ENCODE measurements around the gene PCSK1N. TPM values are rescaled to one million over a fixed set of nuclear protein-coding genes. Genes with fewer than 3 reads are reported as not detected.
"Not testable (repeated sequence)": the region's sequence is repeated elsewhere in the genome, so short reads cannot be mapped to it uniquely, and the experiment has no call there.

PCSK1N gene
- total RNA-seq, 6 experiments from 2014 or later, result 0.20 to 1.4 TPM; not detected in 4

DNA sequence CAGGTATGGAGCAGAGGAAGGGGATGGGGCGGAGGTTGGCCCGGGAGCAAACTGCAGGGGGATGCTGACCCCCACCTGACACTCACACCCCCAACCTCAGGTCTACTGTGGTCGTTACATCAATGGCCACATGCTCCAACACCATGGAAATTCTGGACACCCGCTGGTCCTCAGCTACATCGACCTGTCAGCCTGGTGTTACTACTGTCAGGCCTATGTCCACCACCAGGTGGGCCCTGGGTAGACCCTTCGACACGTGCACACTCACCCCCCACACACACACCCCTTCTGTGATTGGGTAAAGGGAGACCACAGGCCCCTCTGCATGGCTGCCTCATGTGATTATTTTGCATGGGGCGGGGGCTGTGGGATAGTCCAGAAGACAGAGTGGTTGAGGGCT lies 11.3 kb downstream of the PCSK1N start:
- no peak for TF ChIP-seq POLR2A (IDR thresholded peaks at IDR 0.05)
- Histone ChIP-seq H3K36me3 (no peaks in the 10 kb centered on the region), H3K9me3 (no peaks in the 10 kb centered on the region), H3K4me1 (no peaks in the 10 kb centered on the region), H3K27me3 (no peaks in the 10 kb centered on the region), H3K27ac (no peak overlapping the region), H3K4me3 (no peak overlapping the region)
- ATAC-seq (no peak), DNase-seq (no peak)
- 90% methylated on average over 2 of the region's 8 CpGs for WGBS (ENCODE audit: insufficient coverage, low coverage, low lambda C conversion rate, missing lambda C conversion rate)
- intact Hi-C loops (cut with DNase I), result no loop called here

- no peaks in the 10 kb centered on the region for H3K9me3 ChIP-seq
- ATAC-seq (peak in 1 of 4 donors; percentile 5), DNase-seq (no peak)
- intact Hi-C loops (cut with DNase I), result no loop called here
- no peak overlapping the region for H3K27ac ChIP-seq
- no peaks in the 10 kb centered on the region for H3K27me3 ChIP-seq
- H3K4me1 ChIP-seq, result no peaks in the 10 kb centered on the region
- H3K4me3 ChIP-seq, result no peak overlapping the region
- WGBS (ENCODE audit: insufficient coverage, low coverage, low lambda C conversion rate, missing lambda C conversion rate), result 83% methylated on average over 2 of the region's 6 CpGs
- H3K36me3 ChIP-seq, result no peaks in the 10 kb centered on the region
- no peak for TF ChIP-seq POLR2A (IDR thresholded peaks at IDR 0.05)
- TF ChIP-seq, protein P1, sequence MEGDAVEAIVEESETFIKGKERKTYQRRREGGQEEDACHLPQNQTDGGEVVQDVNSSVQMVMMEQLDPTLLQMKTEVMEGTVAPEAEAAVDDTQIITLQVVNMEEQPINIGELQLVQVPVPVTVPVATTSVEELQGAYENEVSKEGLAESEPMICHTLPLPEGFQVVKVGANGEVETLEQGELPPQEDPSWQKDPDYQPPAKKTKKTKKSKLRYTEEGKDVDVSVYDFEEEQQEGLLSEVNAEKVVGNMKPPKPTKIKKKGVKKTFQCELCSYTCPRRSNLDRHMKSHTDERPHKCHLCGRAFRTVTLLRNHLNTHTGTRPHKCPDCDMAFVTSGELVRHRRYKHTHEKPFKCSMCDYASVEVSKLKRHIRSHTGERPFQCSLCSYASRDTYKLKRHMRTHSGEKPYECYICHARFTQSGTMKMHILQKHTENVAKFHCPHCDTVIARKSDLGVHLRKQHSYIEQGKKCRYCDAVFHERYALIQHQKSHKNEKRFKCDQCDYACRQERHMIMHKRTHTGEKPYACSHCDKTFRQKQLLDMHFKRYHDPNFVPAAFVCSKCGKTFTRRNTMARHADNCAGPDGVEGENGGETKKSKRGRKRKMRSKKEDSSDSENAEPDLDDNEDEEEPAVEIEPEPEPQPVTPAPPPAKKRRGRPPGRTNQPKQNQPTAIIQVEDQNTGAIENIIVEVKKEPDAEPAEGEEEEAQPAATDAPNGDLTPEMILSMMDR (IDR thresholded peaks at IDR 0.05), result no peak
Observed at GRCh38 chrX:48823053-48823452, 12.4 kb downstream of the PCSK1N start.

- H3K36me3 ChIP-seq, result peaks cover 0 to 11% (median 2%) of the 10 kb centered on the region in 4 donors
- H3K4me3 ChIP-seq; intact Hi-C loops (cut with DNase I); H3K27ac ChIP-seq; H3K4me1 ChIP-seq; H3K27me3 ChIP-seq; H3K9me3 ChIP-seq: not testable (repeated sequence)
- ATAC-seq (peak in 3 of 4 donors; percentile 17 to 43 (median 39)), DNase-seq (peak in 1 of 3 donors; percentile 54)
- 41% methylated on average over 5 of the region's 9 CpGs for WGBS (ENCODE audit: insufficient coverage, low coverage, low lambda C conversion rate, missing lambda C conversion rate)
Observed at GRCh38 chrX:48819394-48819793, 16.0 kb downstream of the PCSK1N start.

- no peaks in the 10 kb centered on the region for H3K27me3 ChIP-seq
- H3K9me3 ChIP-seq, result no peaks in the 10 kb centered on the region
- no peak overlapping the region for H3K4me3 ChIP-seq
- TF ChIP-seq, protein P1 (IDR thresholded peaks at IDR 0.05), result no peak
- TF ChIP-seq POLR2A (IDR thresholded peaks at IDR 0.05), result no peak
- no peak overlapping the region for H3K27ac ChIP-seq
- H3K4me1 ChIP-seq, result no peaks in the 10 kb centered on the region
- ATAC-seq, result peak in 1 of 4 donors; percentile 15
- no peak for DNase-seq
- WGBS (ENCODE audit: insufficient coverage, low coverage, low lambda C conversion rate, missing lambda C conversion rate), result 84% methylated on average over 4 of the region's 4 CpGs
- peaks cover 0 to 11% (median 2%) of the 10 kb centered on the region in 4 donors for H3K36me3 ChIP-seq
- intact Hi-C loops (cut with DNase I), result no loop called here
Observed at GRCh38 chrX:48818866-48819265, 16.5 kb downstream of the PCSK1N start.

GRCh38 chrX:48818098-48818497 lies 17.3 kb downstream of the PCSK1N start:
- Histone ChIP-seq H3K4me3 (no peak overlapping the region), H3K4me1 (no peaks in the 10 kb centered on the region), H3K36me3 (peaks cover 0 to 11% (median 2%) of the 10 kb centered on the region in 4 donors), H3K9me3 (no peaks in the 10 kb centered on the region), H3K27me3 (no peaks in the 10 kb centered on the region), H3K27ac (no peak overlapping the region)
- ATAC-seq (no peak), DNase-seq (no peak)
- WGBS (ENCODE audit: insufficient coverage, low coverage, low lambda C conversion rate, missing lambda C conversion rate), result no CpG with 5 or more reads among the region's 16 CpGs
- intact Hi-C loops (cut with DNase I), result no loop called here
- TF ChIP-seq, protein P1 (IDR thresholded peaks at IDR 0.05), result no peak
- TF ChIP-seq POLR2A (IDR thresholded peaks at IDR 0.05), result no peak

Data from right lobe of liver (tissue), 6 donors.